ENCODE results near the gene GP1BB. TPM values are rescaled to one million over a fixed set of nuclear protein-coding genes. Genes with fewer than 3 reads are reported as not detected.

Gene GP1BB
- total and polyA plus RNA-seq, 10 of the 15 experiments (the other 5 are each of a cell fraction or from before 2014, with no cell fraction given) = 0.05 to 0.28 (median 0.28) TPM; not detected in 7

DNA sequence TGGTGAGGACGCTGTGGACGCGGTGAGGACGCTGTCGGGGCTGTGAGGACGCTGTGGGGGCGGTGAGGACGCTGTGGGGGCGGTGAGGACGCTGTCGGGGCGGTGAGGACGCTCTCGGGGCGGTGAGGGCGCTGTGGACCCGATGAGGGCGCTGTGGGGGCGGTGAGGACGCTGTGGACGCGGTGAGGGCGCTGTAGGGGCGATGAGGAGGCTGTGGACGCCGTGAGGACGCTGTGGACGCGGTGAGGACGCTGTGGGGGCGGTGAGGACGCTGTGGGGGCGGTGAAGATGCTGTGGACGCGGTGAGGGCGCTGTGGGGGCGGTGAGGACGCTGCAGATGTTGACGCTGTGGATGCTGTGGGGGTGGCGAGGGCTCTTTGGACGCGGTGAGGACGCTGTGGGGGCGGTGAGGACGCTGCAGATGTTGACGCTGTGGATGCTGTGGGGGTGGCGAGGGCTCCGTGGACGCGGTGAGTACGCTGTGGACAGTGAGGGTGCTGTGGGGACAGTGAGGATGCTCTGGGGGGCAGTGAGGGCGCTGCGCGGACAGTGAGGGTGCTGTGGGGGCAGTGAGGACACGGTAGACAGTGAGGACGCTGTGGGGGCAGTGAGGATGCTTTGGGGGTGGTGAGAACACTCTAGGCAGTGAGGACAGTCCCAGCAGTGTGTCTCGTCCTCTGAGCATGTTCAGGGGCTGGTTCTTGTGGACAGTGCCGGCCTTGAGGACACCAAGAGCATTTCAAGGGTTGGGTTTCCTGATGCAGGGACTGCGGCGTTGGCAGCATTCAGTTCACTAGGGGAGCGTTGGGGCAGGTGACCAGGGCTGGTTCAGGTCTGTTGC, 4.2 kb downstream of the GP1BB start:
- Histone ChIP-seq H3K79me2 (ENCODE audit: control insufficient read depth, insufficient read depth, low read length) (no peaks in the 10 kb centered on the region), H3K9ac (ENCODE audit: control insufficient read depth, insufficient read depth, low read length) (no peak overlapping the region), H3K4me2 (ENCODE audit: control insufficient read depth, insufficient read depth) (no peak overlapping the region), H3K36me3 (ENCODE audit: control insufficient read depth in 2 of 2, insufficient read depth in 2 of 2, low read length in 1 of 2) (no peaks in the 10 kb centered on the region), H3K4me1 (ENCODE audit: control insufficient read depth, insufficient read depth, low read length) (no peaks in the 10 kb centered on the region), H3K4me3 (no peak overlapping the region), H3K27ac (ENCODE audit: control insufficient read depth, insufficient read depth) (no peak overlapping the region), H4K20me1 (ENCODE audit: control insufficient read depth, insufficient read depth) (no peaks in the 10 kb centered on the region), H3K27me3 (replicated peaks in 1 of 2; ENCODE audit: control insufficient read depth in 2 of 2, insufficient read depth in 2 of 2, low read length in 1 of 2) (peaks cover 4 to 5% of the 10 kb centered on the region in 2 experiments; a peak in 3 of 4 replicates), H2AFZ (ENCODE audit: control insufficient read depth, low read depth, low read length) (no peak overlapping the region), H3K9me3 (replicated peaks; ENCODE audit: control insufficient read depth, insufficient read depth, low read length) (no peaks in the 10 kb centered on the region; the same call in 2 of the 3 replicates)
- in situ Hi-C loops (cut with MboI) = no loop called here
- CTCF ChIA-PET = interaction anchor here (5.7 kb wide), 1 partner anchor 184 kb away, joined by 94 read pairs; no protein-coding TSS in a partner anchor
- POLR2A ChIA-PET = no interaction called here
- RAD21 ChIA-PET (ENCODE audit: unreplicated experiment) = no interaction called here
- no peak for DNase-seq (ENCODE audit: low read depth, low spot score)
- no peak for FAIRE-seq
- WGBS (ENCODE audit: insufficient coverage, insufficient replicate concordance, low lambda C conversion rate, missing lambda C conversion rate) = 59% methylated on average over 44 of the region's 61 CpGs
- intact Hi-C loops (cut with micrococcal nuclease; ENCODE audit: unreplicated experiment) = no loop called here
- no peak for ATAC-seq
- BruUV-seq (replicated peaks) = no TSS peak
- SMC1A ChIA-PET (ENCODE audit: uncharacterized antibody, unreplicated experiment) = no interaction called here
- TF ChIP-seq JUNB (IDR thresholded peaks at IDR 0.05) (no peak), ZNF207 (IDR thresholded peaks at IDR 0.05; ENCODE audit: borderline replicate concordance) (no peak), HDAC6 (IDR thresholded peaks at IDR 0.05; ENCODE audit: unreplicated experiment) (no peak), ZNF384 (IDR thresholded peaks at IDR 0.05; ENCODE audit: borderline replicate concordance, low read depth, low read length) (no peak), PRDM15 (CRISPR knock-in tag; IDR thresholded peaks at IDR 0.05) (no peak)
